Osteocyte (in vitro differentiated cells): ENCODE results near the gene CSMD2. TPM values are rescaled to one million over a fixed set of nuclear protein-coding genes. Genes with fewer than 3 reads are reported as not detected.

Experiments
- DNase-seq: peaks from one replicate; pipeline ENCODE4 v3.0.0; 2021; ENCODE audit warnings: mixed read lengths; ENCODE audit not compliant: unreplicated experiment; ENCODE audit errors: extremely low spot score
- H3K27ac Mint-ChIP-seq: one replicate; pipeline ENCODE4 v1.8.0; 2021; ENCODE audit warnings: mild to moderate bottlenecking, mixed read lengths; ENCODE audit not compliant: unreplicated experiment
- H3K27me3 Mint-ChIP-seq: one replicate; pipeline ENCODE4 v1.8.0; 2021; ENCODE audit warnings: mixed read lengths; ENCODE audit not compliant: unreplicated experiment
- H3K36me3 Mint-ChIP-seq: one replicate; pipeline ENCODE4 v1.8.0; 2021; ENCODE audit warnings: mixed read lengths; ENCODE audit not compliant: unreplicated experiment
- H3K4me1 Mint-ChIP-seq: one replicate; pipeline ENCODE4 v1.8.0; 2021; ENCODE audit warnings: mixed read lengths; ENCODE audit not compliant: unreplicated experiment
- H3K4me3 Mint-ChIP-seq: one replicate; pipeline ENCODE4 v1.8.0; 2021; ENCODE audit warnings: mild to moderate bottlenecking, moderate library complexity, mixed read lengths; ENCODE audit not compliant: unreplicated experiment
- H3K9me3 Mint-ChIP-seq: one replicate; pipeline ENCODE4 v1.8.0; 2021; ENCODE audit warnings: mixed read lengths; ENCODE audit not compliant: unreplicated experiment
- CTCF ChIP-seq: fragments of 200-600 bp; sonication (generic); IDR thresholded peaks from 2 replicates; pipeline ENCODE4 v1.5.0; 2021; ENCODE audit warnings: antibody characterized with exemption, mild to moderate bottlenecking, moderate library complexity
- total RNA-seq: library from RNA; stranded (reverse); gene quantifications from 2 replicates; pipeline ENCODE4 v1.2.1, GENCODE V29; 2021

Gene CSMD2
- total RNA-seq, 1 donor from 2014 or later: not detected

- H3K27me3 Mint-ChIP-seq: no peaks in the 10 kb centered on the region
- H3K9me3 Mint-ChIP-seq: peaks cover 4% of the 10 kb centered on the region
- H3K36me3 Mint-ChIP-seq: no peaks in the 10 kb centered on the region
- H3K4me1 Mint-ChIP-seq: no peaks in the 10 kb centered on the region
- no peak overlapping the region for H3K27ac Mint-ChIP-seq
- TF ChIP-seq CTCF: no peak
- peak; percentile 62 for DNase-seq
- no peak overlapping the region for H3K4me3 Mint-ChIP-seq
These were observed 446.8 kb downstream of the CSMD2 start for GRCh38 chr1:33718186-33718585.

DNA sequence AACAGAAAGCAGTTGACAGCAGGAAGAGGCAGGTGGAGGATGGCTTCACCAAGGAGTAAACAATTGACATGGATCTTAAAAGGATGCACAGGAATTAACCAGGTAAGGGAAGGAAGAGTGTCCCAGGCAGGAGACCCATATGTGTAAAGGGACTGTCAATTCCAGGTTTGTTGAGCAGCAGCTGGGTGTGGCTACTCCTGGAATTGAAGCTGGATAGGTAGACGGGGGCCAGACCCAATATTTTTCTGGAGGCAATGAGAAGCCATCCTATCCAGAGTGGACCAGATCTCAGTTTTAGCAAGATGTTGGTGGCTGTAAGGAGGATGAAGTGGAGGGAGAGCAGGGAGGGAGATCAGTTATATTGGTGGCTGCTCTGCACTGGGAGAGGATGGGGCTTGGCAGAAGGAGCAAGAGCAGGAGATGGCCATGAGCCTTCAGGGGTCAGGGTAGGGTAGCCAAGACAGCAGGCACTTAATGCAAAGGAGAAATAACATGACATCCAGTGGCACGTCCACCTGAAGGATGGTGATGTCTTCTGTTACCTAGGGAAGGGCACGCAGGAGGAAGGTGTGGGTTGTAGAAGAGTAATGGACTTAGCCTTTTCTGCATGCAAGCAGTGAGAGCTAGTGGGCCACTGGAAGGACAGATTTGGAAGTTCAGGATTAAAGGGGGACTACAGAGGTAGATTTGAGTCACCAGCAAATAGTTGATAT, 447.9 kb downstream of the CSMD2 start:
- H3K4me3 Mint-ChIP-seq: no peak overlapping the region
- H3K4me1 Mint-ChIP-seq: no peaks in the 10 kb centered on the region
- H3K9me3 Mint-ChIP-seq: no peaks in the 10 kb centered on the region
- peak; percentile 38 for DNase-seq
- no peaks in the 10 kb centered on the region for H3K27me3 Mint-ChIP-seq
- no peak for TF ChIP-seq CTCF
- no peak overlapping the region for H3K27ac Mint-ChIP-seq
- H3K36me3 Mint-ChIP-seq: no peaks in the 10 kb centered on the region

DNA sequence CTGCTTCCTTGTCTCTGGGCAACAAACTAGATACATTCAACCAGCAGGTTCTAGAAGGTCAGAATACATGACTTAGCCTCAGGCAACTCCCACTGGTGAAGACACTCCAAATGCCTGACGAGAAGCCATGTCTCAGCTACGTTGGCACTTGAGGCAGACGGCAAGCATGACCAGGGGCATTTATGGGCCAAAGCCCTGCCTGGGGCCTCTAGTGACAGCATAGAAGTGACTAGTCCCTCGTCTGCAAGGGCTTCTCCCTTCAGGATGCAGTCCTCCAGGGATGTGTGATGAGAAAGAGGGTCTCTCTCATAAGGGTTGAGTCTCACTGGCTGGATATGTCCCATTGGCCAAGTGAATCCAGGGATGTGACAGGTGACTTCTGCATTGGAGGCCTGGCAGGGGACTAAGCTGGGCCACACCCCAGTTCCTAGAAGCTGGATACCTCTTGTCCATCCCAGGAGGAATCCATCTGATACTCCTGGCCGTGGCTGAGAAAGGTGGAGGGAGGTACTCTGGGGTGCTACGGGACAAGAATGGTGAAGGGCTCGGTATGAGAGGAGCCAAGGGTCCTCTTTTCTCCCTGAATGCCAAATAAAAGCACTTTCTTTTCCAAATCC, 449.7 kb downstream of the CSMD2 start:
- DNase-seq: peak; percentile 54
- H3K4me1 Mint-ChIP-seq: no peaks in the 10 kb centered on the region
- no peak for TF ChIP-seq CTCF
- no peaks in the 10 kb centered on the region for H3K36me3 Mint-ChIP-seq
- H3K4me3 Mint-ChIP-seq: no peak overlapping the region
- no peaks in the 10 kb centered on the region for H3K27me3 Mint-ChIP-seq
- H3K9me3 Mint-ChIP-seq: no peaks in the 10 kb centered on the region
- H3K27ac Mint-ChIP-seq: no peak overlapping the region

DNA sequence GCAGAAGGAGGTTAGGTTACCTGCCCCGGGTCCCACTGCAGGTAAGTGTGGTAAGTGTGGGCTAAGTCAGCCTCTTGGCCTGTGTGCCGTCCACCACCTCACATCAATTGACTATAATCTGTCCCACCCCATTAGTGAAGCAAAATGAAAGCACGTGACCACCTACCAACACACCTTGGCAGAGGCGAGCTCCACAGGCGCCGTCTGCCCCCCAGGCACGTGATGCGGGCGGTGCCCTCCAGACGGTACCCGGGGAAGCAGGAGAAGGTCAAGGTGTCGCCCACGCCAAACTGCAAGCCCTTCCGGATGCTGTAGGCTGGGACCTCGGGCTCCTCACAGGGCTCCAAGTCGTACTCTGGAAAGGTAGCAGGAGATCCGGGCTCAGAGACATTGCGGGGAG, 450.6 kb downstream of the CSMD2 start:
- Mint-ChIP-seq H3K9me3 (no peaks in the 10 kb centered on the region), H3K36me3 (no peaks in the 10 kb centered on the region), H3K4me1 (no peaks in the 10 kb centered on the region), H3K4me3 (no peak overlapping the region), H3K27ac (no peak overlapping the region), H3K27me3 (no peaks in the 10 kb centered on the region)
- no peak for TF ChIP-seq CTCF
- peak; percentile 77 for DNase-seq

- no peaks in the 10 kb centered on the region for H3K4me1 Mint-ChIP-seq
- DNase-seq: peak; percentile 72
- no peaks in the 10 kb centered on the region for H3K36me3 Mint-ChIP-seq
- no peak for TF ChIP-seq CTCF
- H3K4me3 Mint-ChIP-seq: no peak overlapping the region
- H3K27me3 Mint-ChIP-seq: no peaks in the 10 kb centered on the region
- no peak overlapping the region for H3K27ac Mint-ChIP-seq
- H3K9me3 Mint-ChIP-seq: no peaks in the 10 kb centered on the region
These were observed 451.8 kb downstream of the CSMD2 start for GRCh38 chr1:33713058-33713877.
